Neural progenitor cell (in vitro differentiated cells): Measurements from ENCODE around the gene TBC1D9B. TPM values are rescaled to one million over a fixed set of nuclear protein-coding genes. Genes with fewer than 3 reads are reported as not detected.

ENCODE experiments used
- DNase-seq: peaks from one replicate; pipeline ENCODE4 v3.0.0-alpha.2; 2016; ENCODE audit warnings: low spot score
- H2AFZ ChIP-seq: fragments of 200-600 bp; sonication (generic); replicated peaks from 2 replicates; pipeline ENCODE4 v1.6.1; 2016; ENCODE audit warnings: antibody characterized with exemption
- H3F3A ChIP-seq: fragments of 200-600 bp; sonication (generic); 2 replicates; pipeline ENCODE4 v1.6.1; 2016; ENCODE audit warnings: antibody characterized with exemption, low read depth
- H3K27ac ChIP-seq: fragments of 200-600 bp; sonication (generic); 2 replicates; pipeline ENCODE4 v1.5.1; 2016; ENCODE audit warnings: mild to moderate bottlenecking
- H3K27me3 ChIP-seq: fragments of 200-600 bp; sonication (generic); 2 replicates; pipeline ENCODE4 v1.6.1; 2016; ENCODE audit warnings: mild to moderate bottlenecking, moderate library complexity
- H3K36me3 ChIP-seq: fragments of 200-600 bp; sonication (generic); 2 replicates; pipeline ENCODE4 v1.5.1; 2016
- H3K4me1 ChIP-seq: fragments of 200-600 bp; sonication (generic); 2 replicates; pipeline ENCODE4 v1.6.1; 2016; ENCODE audit warnings: mixed run types
- H3K4me2 ChIP-seq: fragments of 200-600 bp; sonication (generic); 2 replicates; pipeline ENCODE4 v1.6.1; 2016
- H3K4me3 ChIP-seq: fragments of 200-600 bp; sonication (generic); 2 replicates; pipeline ENCODE4 v1.5.1; 2016
- H3K79me2 ChIP-seq: fragments of 200-600 bp; sonication (generic); 2 replicates; pipeline ENCODE4 v1.6.1; 2016; ENCODE audit warnings: low read depth
- H3K9ac ChIP-seq: fragments of 200-600 bp; sonication (generic); 2 replicates; pipeline ENCODE4 v1.6.1; 2016
- H3K9me3 ChIP-seq: fragments of 200-600 bp; sonication (generic); 2 replicates; pipeline ENCODE4 v1.5.1; 2016; ENCODE audit warnings: low read depth
- H4K20me1 ChIP-seq: fragments of 200-600 bp; sonication (generic); 2 replicates; pipeline ENCODE4 v1.6.1; 2016; ENCODE audit warnings: low read depth
- H3K27ac Mint-ChIP-seq: 3 replicates; pipeline ENCODE4 v1.8.0; 2021; ENCODE audit warnings: mixed read lengths
- H3K27me3 Mint-ChIP-seq: 2 replicates; pipeline ENCODE4 v1.8.0; 2022; ENCODE audit warnings: low read depth, mild to moderate bottlenecking, inconsistent platforms, moderate library complexity, mixed read lengths; ENCODE audit not compliant: insufficient read depth
- H3K36me3 Mint-ChIP-seq: 3 replicates; pipeline ENCODE4 v1.8.0; 2021; ENCODE audit warnings: mixed read lengths
- H3K4me1 Mint-ChIP-seq: 3 replicates; pipeline ENCODE4 v1.8.0; 2021; ENCODE audit warnings: mixed read lengths
- H3K4me3 Mint-ChIP-seq: 3 replicates; pipeline ENCODE4 v1.8.0; 2021; ENCODE audit warnings: mild to moderate bottlenecking, moderate library complexity, mixed read lengths
- H3K9me3 Mint-ChIP-seq: 3 replicates; pipeline ENCODE4 v1.8.0; 2020; ENCODE audit warnings: mixed read lengths
- CTCF ChIP-seq: fragments of 200-600 bp; sonication (generic); IDR thresholded peaks from 2 replicates; pipeline ENCODE4 v1.5.1; 2017; ENCODE audit warnings: antibody characterized with exemption, mild to moderate bottlenecking
- EZH2 ChIP-seq: fragments of 200-600 bp; sonication (generic); IDR thresholded peaks from 2 replicates; pipeline ENCODE4 v1.6.1; 2017; ENCODE audit warnings: antibody characterized with exemption, mild to moderate bottlenecking, moderate library complexity
- EZH2phosphoT487 ChIP-seq: fragments of 200-600 bp; sonication (generic); IDR thresholded peaks from 2 replicates; pipeline ENCODE4 v1.6.1; 2017; ENCODE audit warnings: antibody characterized with exemption
- total RNA-seq: library from RNA; depleted of rRNA; stranded (reverse); fragments of >200 nt; gene quantifications from 2 replicates; pipeline ENCODE4 v1.2.3, GENCODE V29; 2015; ENCODE audit warnings: low replicate concordance

Gene TBC1D9B
- total RNA-seq, 1 donor from 2014 or later, result 26.7 TPM

GRCh38 chr5:179863449-179864085 is 44.1 kb downstream of the TBC1D9B start:
- Histone ChIP-seq H3K9ac (no peak overlapping the region), H3K79me2 (peaks cover 6% of the 10 kb centered on the region), H3F3A (peaks cover 23% of the 10 kb centered on the region), H3K27ac (no peak overlapping the region), H3K27me3 (peaks cover 9% of the 10 kb centered on the region), H4K20me1 (no peaks in the 10 kb centered on the region), H3K9me3 (no peaks in the 10 kb centered on the region), H3K4me1 (peaks cover 15% of the 10 kb centered on the region), H2AFZ (no peak overlapping the region), H3K36me3 (peaks cover 4% of the 10 kb centered on the region), H3K4me2 (no peak overlapping the region), H3K4me3 (no peak overlapping the region)
- H3K4me1 Mint-ChIP-seq, result peaks cover 12% of the 10 kb centered on the region
- TF ChIP-seq CTCF (no peak), EZH2phosphoT487 (no peak), EZH2 (no peak)
- no peak for DNase-seq
- H3K4me3 Mint-ChIP-seq, result no peak overlapping the region
- H3K27ac Mint-ChIP-seq, result no peak overlapping the region
- H3K27me3 Mint-ChIP-seq, result peaks cover 3% of the 10 kb centered on the region
- peaks cover 11% of the 10 kb centered on the region for H3K36me3 Mint-ChIP-seq
- no peaks in the 10 kb centered on the region for H3K9me3 Mint-ChIP-seq

- no peak for TF ChIP-seq EZH2phosphoT487
- no peak for TF ChIP-seq EZH2
- no peak for TF ChIP-seq CTCF
- Histone ChIP-seq H2AFZ (no peak overlapping the region), H3K4me1 (peaks cover 13% of the 10 kb centered on the region), H3K27ac (no peak overlapping the region), H3K79me2 (peaks cover 10% of the 10 kb centered on the region), H3K4me2 (no peak overlapping the region), H3K9me3 (no peaks in the 10 kb centered on the region), H3K36me3 (peaks cover 4% of the 10 kb centered on the region), H4K20me1 (no peaks in the 10 kb centered on the region), H3K27me3 (peaks cover 9% of the 10 kb centered on the region), H3K4me3 (no peak overlapping the region), H3F3A (peaks cover 20% of the 10 kb centered on the region), H3K9ac (no peak overlapping the region)
- peaks cover 14% of the 10 kb centered on the region for H3K4me1 Mint-ChIP-seq
- no peak overlapping the region for H3K27ac Mint-ChIP-seq
- H3K4me3 Mint-ChIP-seq, result no peak overlapping the region
- no peaks in the 10 kb centered on the region for H3K9me3 Mint-ChIP-seq
- DNase-seq, result no peak
- peaks cover 3% of the 10 kb centered on the region for H3K27me3 Mint-ChIP-seq
- H3K36me3 Mint-ChIP-seq, result peaks cover 12% of the 10 kb centered on the region
Measured at GRCh38 chr5:179862891-179863290, 44.8 kb downstream of the TBC1D9B start.

- Histone ChIP-seq H3K27me3 (peaks cover 9% of the 10 kb centered on the region), H3K4me1 (peaks cover 13% of the 10 kb centered on the region), H3K9ac (no peak overlapping the region), H3K27ac (no peak overlapping the region), H3K79me2 (peaks cover 16% of the 10 kb centered on the region), H3K9me3 (no peaks in the 10 kb centered on the region), H3K4me3 (no peak overlapping the region), H3K4me2 (no peak overlapping the region), H3K36me3 (peaks cover 4% of the 10 kb centered on the region), H4K20me1 (peaks cover 3% of the 10 kb centered on the region), H2AFZ (no peak overlapping the region), H3F3A (peaks cover 20% of the 10 kb centered on the region)
- H3K4me1 Mint-ChIP-seq, result peaks cover 18% of the 10 kb centered on the region
- H3K27me3 Mint-ChIP-seq, result peaks cover 3% of the 10 kb centered on the region
- H3K9me3 Mint-ChIP-seq, result no peaks in the 10 kb centered on the region
- H3K27ac Mint-ChIP-seq, result no peak overlapping the region
- TF ChIP-seq CTCF (no peak), EZH2 (no peak), EZH2phosphoT487 (no peak)
- peaks cover 14% of the 10 kb centered on the region for H3K36me3 Mint-ChIP-seq
- no peak for DNase-seq
- no peak overlapping the region for H3K4me3 Mint-ChIP-seq
Measured at GRCh38 chr5:179862296-179862695, 45.4 kb downstream of the TBC1D9B start.
